ENCODE data around the gene RGS9.
A peak's percentile ranks its signal among the peaks of the same experiment; 100 is the strongest.

Gene RGS9

DNA sequence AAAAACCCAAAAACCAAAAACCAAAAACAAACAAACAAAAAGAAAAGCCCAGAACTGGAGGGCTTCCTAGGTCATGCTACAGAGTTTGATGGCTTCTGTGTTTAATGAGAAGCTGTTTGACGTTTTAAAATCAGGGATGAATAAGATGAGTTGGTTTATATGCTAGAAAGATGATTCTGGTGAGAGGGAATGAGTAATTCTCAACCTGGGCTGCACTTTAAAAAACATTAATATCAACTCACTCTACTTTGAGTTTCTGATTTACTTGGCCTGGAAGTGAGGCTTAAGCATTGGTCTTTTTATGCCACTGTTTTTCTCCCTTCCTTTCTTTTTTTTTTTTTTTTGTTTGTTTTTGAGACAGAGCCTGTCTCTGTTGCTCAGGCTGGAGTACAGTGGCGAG is 5.1 kb downstream of the RGS9 start:
- H3K4me3 ChIP-seq (ENCODE audit: low read depth, low read length): no peak overlapping the region
- TF ChIP-seq, protein P1, sequence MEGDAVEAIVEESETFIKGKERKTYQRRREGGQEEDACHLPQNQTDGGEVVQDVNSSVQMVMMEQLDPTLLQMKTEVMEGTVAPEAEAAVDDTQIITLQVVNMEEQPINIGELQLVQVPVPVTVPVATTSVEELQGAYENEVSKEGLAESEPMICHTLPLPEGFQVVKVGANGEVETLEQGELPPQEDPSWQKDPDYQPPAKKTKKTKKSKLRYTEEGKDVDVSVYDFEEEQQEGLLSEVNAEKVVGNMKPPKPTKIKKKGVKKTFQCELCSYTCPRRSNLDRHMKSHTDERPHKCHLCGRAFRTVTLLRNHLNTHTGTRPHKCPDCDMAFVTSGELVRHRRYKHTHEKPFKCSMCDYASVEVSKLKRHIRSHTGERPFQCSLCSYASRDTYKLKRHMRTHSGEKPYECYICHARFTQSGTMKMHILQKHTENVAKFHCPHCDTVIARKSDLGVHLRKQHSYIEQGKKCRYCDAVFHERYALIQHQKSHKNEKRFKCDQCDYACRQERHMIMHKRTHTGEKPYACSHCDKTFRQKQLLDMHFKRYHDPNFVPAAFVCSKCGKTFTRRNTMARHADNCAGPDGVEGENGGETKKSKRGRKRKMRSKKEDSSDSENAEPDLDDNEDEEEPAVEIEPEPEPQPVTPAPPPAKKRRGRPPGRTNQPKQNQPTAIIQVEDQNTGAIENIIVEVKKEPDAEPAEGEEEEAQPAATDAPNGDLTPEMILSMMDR (IDR thresholded peaks at IDR 0.05; ENCODE audit: insufficient read depth, low read depth, low read length, missing control alignments): no peak
- no peak for DNase-seq (ENCODE audit: low read depth)

DNA sequence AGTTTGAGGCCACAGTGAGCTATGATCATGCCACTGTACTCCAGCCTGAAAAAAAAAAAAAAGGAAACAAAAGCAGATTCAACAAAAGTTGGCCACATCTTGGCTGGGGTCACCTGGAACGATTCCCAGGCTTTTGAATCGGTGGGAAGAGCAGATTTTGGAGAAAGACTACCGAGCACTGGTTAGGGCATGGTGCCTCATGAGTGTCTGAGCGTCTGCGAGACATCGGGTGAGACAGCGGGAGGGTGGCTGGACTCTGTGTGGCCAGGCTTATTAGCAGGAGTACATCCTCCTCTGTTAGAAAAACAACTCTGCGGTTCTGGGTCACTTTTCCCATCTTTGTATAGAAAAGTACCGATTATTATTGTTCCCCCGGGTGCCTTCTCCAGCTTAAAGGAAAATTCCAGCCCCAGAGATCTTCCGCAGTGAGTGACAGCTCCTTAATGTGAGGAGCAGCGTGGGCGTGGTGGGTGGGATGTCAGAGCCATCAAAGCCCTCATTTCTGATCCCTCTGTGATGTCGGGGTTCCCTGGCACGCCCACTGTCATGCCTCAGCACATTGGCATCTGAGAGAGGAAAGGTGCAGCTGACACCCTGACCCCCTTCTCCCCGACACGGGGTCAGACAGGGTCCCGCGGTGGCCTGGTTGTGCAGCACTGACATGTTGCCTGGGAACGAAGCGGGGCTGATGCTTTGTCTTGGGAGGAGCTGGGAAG is 6.9 kb downstream of the RGS9 start:
- no peak for DNase-seq (ENCODE audit: low read depth)
- TF ChIP-seq, protein P1 (IDR thresholded peaks at IDR 0.05; ENCODE audit: insufficient read depth, low read depth, low read length, missing control alignments): no peak
- no peak overlapping the region for H3K4me3 ChIP-seq (ENCODE audit: low read depth, low read length)

DNA sequence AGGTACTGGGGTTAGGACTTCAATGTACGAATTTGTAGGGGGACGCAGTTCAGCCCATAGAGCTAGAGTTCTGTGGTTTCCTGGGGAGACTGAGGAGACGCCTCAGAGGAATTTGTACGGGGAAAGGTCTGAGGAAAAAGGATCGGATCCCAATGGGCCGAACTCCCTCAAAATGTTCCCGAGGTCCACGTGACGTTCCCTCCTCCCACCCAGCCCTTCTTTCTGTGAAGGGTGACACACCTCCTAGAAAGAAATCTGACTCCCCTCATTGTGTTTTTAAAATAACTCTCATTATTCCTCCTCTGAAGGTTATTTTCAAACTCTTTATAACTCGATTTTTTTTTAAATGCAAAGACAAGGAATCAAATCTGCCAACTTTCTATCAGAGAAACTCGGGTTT is 8.6 kb downstream of the RGS9 start:
- no peak for DNase-seq (ENCODE audit: low read depth)
- no peak overlapping the region for H3K4me3 ChIP-seq (ENCODE audit: low read depth, low read length)
- TF ChIP-seq, protein P1 (IDR thresholded peaks at IDR 0.05; ENCODE audit: insufficient read depth, low read depth, low read length, missing control alignments): no peak

DNA sequence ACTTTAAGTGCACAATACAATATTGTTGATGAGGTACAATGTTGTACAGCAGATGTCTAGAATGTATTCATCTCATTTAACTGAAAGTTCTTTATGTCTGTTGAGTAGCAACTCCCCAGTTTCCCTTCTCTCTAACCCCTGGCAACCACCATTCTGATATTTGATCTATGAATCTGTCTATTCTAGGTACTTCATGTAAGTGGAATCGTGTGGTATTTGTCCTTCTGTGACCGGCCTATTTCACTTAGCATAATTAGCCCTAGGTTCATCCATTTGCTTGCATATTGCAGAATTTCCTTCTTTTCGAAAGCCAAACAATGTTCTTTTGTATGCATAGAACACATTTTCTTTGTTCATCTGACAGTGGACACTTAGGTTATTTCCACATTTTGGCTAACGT is 10.8 kb downstream of the RGS9 start:
- TF ChIP-seq, protein P1 (IDR thresholded peaks at IDR 0.05; ENCODE audit: insufficient read depth, low read depth, low read length, missing control alignments): no peak
- no peak overlapping the region for H3K4me3 ChIP-seq (ENCODE audit: low read depth, low read length)
- DNase-seq (ENCODE audit: low read depth): no peak

DNA sequence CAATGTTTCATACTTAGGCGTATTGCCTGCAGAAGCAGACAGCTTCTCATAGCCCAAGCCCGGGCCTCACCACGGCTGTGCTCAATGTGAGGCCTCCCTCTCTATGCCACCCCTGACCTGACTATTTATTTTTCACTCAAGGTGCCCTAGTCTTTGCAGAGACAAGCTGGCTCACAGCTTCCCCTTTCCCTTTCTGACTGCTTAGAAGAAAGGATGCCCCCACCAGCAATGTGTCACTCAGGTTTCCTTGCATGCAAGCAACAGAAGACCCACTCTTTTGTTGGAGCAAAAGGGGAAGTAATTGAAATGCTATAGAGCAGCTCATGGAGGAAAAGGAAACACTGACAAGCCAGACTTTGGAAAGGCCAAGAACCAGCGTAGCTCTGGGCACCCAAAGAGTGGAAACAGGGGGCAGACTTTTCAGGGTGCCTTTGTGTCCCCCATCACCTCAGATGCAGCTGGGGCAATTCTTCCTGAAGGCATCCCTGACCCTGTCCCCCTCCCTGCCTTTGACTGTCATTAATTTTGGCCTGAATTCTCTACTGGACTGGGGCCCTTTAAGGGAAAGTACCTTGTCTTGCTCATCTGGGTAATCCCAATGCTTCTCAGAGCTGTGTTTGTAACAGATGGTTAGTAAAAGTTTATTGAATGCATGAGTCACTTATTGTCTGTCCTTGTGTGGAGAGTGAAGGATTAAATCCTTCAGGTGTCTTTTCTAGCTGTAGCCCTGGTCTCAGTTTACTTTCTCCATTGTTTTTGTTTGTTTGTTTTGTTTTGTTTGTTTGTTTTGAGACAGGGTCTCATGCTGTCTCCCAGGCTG is 17.8 kb downstream of the RGS9 start:
- no peak overlapping the region for H3K4me3 ChIP-seq (ENCODE audit: low read depth, low read length)
- TF ChIP-seq, protein P1 (IDR thresholded peaks at IDR 0.05; ENCODE audit: insufficient read depth, low read depth, low read length, missing control alignments): no peak
- peak; percentile 67 for DNase-seq (ENCODE audit: low read depth)

DNA sequence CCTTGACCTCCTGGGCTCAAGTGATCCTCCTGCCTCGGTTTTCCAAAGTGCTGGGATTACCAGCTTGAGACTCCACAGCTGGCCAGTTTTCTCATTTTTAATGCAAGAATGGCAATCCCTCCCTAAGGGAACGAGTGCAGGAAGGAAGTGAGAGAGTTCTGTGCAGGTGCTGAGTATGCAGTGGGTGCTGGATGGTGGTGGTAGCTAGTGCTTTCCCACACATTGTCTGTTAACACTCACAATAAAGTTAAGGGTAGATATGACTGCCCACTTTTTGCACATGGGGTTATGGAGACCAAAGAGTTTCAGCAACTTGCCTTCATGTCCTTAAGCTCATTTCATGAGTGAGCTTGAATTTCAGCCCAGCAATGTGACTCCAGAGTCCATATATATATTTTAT is 18.5 kb downstream of the RGS9 start:
- TF ChIP-seq, protein P1 (IDR thresholded peaks at IDR 0.05; ENCODE audit: insufficient read depth, low read depth, low read length, missing control alignments): no peak
- no peak overlapping the region for H3K4me3 ChIP-seq (ENCODE audit: low read depth, low read length)
- DNase-seq (ENCODE audit: low read depth): peak; percentile 40

Data from GM12865 (cell line).